HEK293 (cell line): Measurements from ENCODE around the gene KLHDC8B.

Source experiments
- CTCF ChIA-PET: fragments of 350-600 bp; formaldehyde crosslinking; extraction: SDS; loops from one replicate; lab custom pipeline; 2021; ENCODE audit warnings: antibody characterized with exemption; lab: Yijun Ruan, JAX
- POLR2A ChIA-PET: fragments of 300-600 bp; formaldehyde crosslinking; extraction: SDS; loops from one replicate; lab custom pipeline; 2020; ENCODE audit warnings: antibody characterized with exemption, inconsistent platforms; lab: Yijun Ruan, JAX
- H3K27ac ChIP-seq: fragments of 200-500 bp; sonication (Bioruptor generic); 2 replicates; pipeline ENCODE4 v1.5.1; 2014; ENCODE audit warnings: low read depth, low read length, control low read depth, inconsistent platforms; ENCODE audit errors: extremely low read depth
- H3K36me3 ChIP-seq, 2 experiments: fragments of 200-500 bp in 1 of 2; sonication (Bioruptor generic) in 1 of 2; 1 replicate in 1 of 2; 2 replicates in 1 of 2; pipeline ENCODE4 v1.5.1; 2014 to 2017; ENCODE audit warnings: inconsistent platforms in 2 of 2, low read length in 2 of 2; ENCODE audit not compliant: control insufficient read depth in 2 of 2, insufficient read depth in 1 of 2
- H3K4me1 ChIP-seq: fragments of 200-500 bp; sonication (Bioruptor generic); 2 replicates; pipeline ENCODE4 v1.5.1; 2014; ENCODE audit warnings: mild to moderate bottlenecking, low read length, inconsistent platforms; ENCODE audit not compliant: control insufficient read depth, insufficient read depth
- H3K4me3 ChIP-seq: 2 replicates; pipeline ENCODE4 v1.5.1; 2011; ENCODE audit warnings: low read depth, mild to moderate bottlenecking, control low read depth, low read length, moderate library complexity
- H3K9me3 ChIP-seq: fragments of 200-500 bp; sonication (Bioruptor generic); 2 replicates; pipeline ENCODE4 v1.5.1; 2014; ENCODE audit warnings: low read depth, low read length, inconsistent platforms; ENCODE audit not compliant: control insufficient read depth, insufficient read depth
- GLI2 ChIP-seq: fragments of 450-650 bp; formaldehyde crosslinking; IDR thresholded peaks from 2 replicates; pipeline ENCODE4; 2017; ENCODE audit warnings: missing biosample characterization, missing genetic modification characterization, low read depth, borderline replicate concordance
- GLIS1 ChIP-seq: fragments of 450-650 bp; formaldehyde crosslinking; IDR thresholded peaks from 2 replicates; pipeline ENCODE4 v1.5.1; 2016; ENCODE audit warnings: missing biosample characterization, missing genetic modification characterization
- TCF7L2 ChIP-seq: IDR thresholded peaks from 2 replicates; pipeline ENCODE4 v1.6.1; 2011; ENCODE audit warnings: low read depth, mild to moderate bottlenecking, inconsistent platforms, low read length, moderate library complexity, borderline replicate concordance
- ZBTB17 ChIP-seq: fragments of 450-650 bp; formaldehyde crosslinking; IDR thresholded peaks from 2 replicates; pipeline ENCODE4 v1.5.1; 2016; ENCODE audit warnings: missing biosample characterization, missing genetic modification characterization
- ZBTB48 ChIP-seq: fragments of 450-650 bp; formaldehyde crosslinking; IDR thresholded peaks from 2 replicates; pipeline ENCODE4 v1.5.1; 2016; ENCODE audit warnings: missing biosample characterization, missing genetic modification characterization
- ZBTB7A ChIP-seq: fragments of 450-650 bp; formaldehyde crosslinking; IDR thresholded peaks from 2 replicates; pipeline ENCODE4 v1.5.1; 2016; ENCODE audit warnings: low read depth, missing biosample characterization, missing genetic modification characterization
- ZNF23 ChIP-seq: fragments of 450-650 bp; formaldehyde crosslinking; IDR thresholded peaks from 2 replicates; pipeline ENCODE4 v1.5.1; 2016; ENCODE audit warnings: missing biosample characterization, missing genetic modification characterization, borderline replicate concordance
- ZNF391 ChIP-seq: fragments of 450-650 bp; formaldehyde crosslinking; IDR thresholded peaks from 2 replicates; pipeline ENCODE4 v1.5.1; 2016; ENCODE audit warnings: low read depth, missing biosample characterization, missing genetic modification characterization, borderline replicate concordance
- ZNF423 ChIP-seq: fragments of 450-650 bp; formaldehyde crosslinking; IDR thresholded peaks from 2 replicates; pipeline ENCODE4 v1.5.1; 2016; ENCODE audit warnings: missing biosample characterization, missing genetic modification characterization
- ZNF510 ChIP-seq: fragments of 450-650 bp; formaldehyde crosslinking; IDR thresholded peaks from 2 replicates; pipeline ENCODE4 v1.5.1; 2018; ENCODE audit warnings: mild to moderate bottlenecking, missing genetic modification characterization, missing biosample characterization; ENCODE audit not compliant: insufficient replicate concordance
- ZNF664 ChIP-seq: fragments of 450-650 bp; formaldehyde crosslinking; IDR thresholded peaks from 2 replicates; pipeline ENCODE4 v1.5.1; 2016; ENCODE audit warnings: missing biosample characterization, missing genetic modification characterization
- ZNF791 ChIP-seq: fragments of 450-650 bp; formaldehyde crosslinking; IDR thresholded peaks from 2 replicates; pipeline ENCODE4 v1.5.1; 2016; ENCODE audit warnings: missing biosample characterization, missing genetic modification characterization
- ZNF792 ChIP-seq: fragments of 450-650 bp; formaldehyde crosslinking; IDR thresholded peaks from 2 replicates; pipeline ENCODE4 v1.5.1; 2016; ENCODE audit warnings: missing biosample characterization, missing genetic modification characterization
- TF ChIP-seq, protein P1 (sequence below): fragments of 450-650 bp; formaldehyde crosslinking; IDR thresholded peaks from 2 replicates; pipeline ENCODE4 v1.5.1; 2017; ENCODE audit warnings: missing biosample characterization, missing genetic modification characterization
- TF ChIP-seq, protein P2 (sequence below): fragments of 450-650 bp; formaldehyde crosslinking; IDR thresholded peaks from 2 replicates; pipeline ENCODE4 v1.5.1; 2016; ENCODE audit warnings: missing biosample characterization, missing genetic modification characterization
- TF ChIP-seq, protein P3 (sequence below): fragments of 450-650 bp; formaldehyde crosslinking; IDR thresholded peaks from 2 replicates; pipeline ENCODE4 v1.5.1; 2016; ENCODE audit warnings: missing biosample characterization, missing genetic modification characterization
- TF ChIP-seq, protein P4 (sequence below): fragments of 450-650 bp; formaldehyde crosslinking; IDR thresholded peaks from 2 replicates; pipeline ENCODE4 v1.5.1; 2016; ENCODE audit warnings: missing biosample characterization, missing genetic modification characterization

Gene KLHDC8B

DNA sequence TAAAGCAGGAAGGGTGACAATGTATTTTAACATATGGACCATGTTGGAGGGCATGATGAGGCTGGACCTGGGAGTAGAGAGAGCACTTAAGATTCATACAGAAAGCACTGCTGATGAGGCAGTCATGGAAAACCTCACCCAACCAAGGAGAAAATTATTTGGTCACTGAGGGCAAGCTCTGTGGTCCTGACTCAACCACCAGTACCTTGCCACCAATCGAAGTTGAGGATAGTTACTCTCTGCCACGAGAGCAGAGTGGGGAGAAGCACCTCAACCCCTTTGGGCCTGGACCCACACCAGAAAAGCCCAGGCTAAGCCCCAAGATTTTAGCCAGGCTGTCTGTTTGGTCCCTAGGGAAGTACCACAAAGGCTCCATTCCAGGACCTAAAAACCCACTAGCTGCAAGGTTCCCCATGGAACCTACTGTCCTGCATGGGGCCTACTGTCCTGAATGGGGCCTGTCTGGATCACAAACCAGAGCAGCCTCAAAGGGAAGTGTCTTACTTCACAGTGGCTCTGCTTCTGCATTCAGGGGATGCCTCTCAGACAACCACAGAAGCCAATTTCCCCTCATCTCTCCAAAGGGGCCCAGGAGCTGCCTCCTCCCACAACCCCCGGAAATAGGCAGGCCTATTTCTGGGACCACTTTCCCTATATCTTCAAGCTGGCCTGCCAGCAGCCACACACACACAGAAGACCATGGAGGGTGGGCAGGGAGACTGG is 9.4 kb upstream of the KLHDC8B start:
- CTCF ChIA-PET: interaction anchor here (2.0 kb wide), 1 partner anchor 9 kb away, joined by 5 read pairs; the partner anchor contains the start of gene KLHDC8B
- TF ChIP-seq GLI2 (tag by site-specific recombination) (no peak), ZBTB7A (tag by site-specific recombination) (no peak), ZNF792 (tag by site-specific recombination) (no peak), ZBTB48 (tag by site-specific recombination) (no peak), ZNF791 (tag by site-specific recombination) (no peak), ZNF510 (tag by site-specific recombination) (no peak), ZNF391 (tag by site-specific recombination) (no peak), ZNF664 (tag by site-specific recombination) (no peak), TCF7L2 (no peak), ZBTB17 (tag by site-specific recombination) (no peak), ZNF423 (no peak), ZNF23 (tag by site-specific recombination) (no peak), GLIS1 (no peak)
- TF ChIP-seq, protein P1, sequence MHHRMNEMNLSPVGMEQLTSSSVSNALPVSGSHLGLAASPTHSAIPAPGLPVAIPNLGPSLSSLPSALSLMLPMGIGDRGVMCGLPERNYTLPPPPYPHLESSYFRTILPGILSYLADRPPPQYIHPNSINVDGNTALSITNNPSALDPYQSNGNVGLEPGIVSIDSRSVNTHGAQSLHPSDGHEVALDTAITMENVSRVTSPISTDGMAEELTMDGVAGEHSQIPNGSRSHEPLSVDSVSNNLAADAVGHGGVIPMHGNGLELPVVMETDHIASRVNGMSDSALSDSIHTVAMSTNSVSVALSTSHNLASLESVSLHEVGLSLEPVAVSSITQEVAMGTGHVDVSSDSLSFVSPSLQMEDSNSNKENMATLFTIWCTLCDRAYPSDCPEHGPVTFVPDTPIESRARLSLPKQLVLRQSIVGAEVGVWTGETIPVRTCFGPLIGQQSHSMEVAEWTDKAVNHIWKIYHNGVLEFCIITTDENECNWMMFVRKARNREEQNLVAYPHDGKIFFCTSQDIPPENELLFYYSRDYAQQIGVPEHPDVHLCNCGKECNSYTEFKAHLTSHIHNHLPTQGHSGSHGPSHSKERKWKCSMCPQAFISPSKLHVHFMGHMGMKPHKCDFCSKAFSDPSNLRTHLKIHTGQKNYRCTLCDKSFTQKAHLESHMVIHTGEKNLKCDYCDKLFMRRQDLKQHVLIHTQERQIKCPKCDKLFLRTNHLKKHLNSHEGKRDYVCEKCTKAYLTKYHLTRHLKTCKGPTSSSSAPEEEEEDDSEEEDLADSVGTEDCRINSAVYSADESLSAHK: no peak
- TF ChIP-seq, protein P2, sequence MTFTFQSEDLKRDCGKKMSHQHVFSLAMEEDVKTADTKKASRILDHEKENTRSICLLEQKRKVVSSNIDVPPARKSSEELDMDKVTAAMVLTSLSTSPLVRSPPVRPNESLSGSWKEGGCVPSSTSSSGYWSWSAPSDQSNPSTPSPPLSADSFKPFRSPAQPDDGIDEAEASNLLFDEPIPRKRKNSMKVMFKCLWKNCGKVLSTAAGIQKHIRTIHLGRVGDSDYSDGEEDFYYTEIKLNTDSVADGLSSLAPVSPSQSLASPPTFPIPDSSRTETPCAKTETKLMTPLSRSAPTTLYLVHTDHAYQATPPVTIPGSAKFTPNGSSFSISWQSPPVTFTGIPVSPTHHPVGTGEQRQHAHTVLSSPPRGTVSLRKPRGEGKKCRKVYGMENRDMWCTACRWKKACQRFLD: no peak
- TF ChIP-seq, protein P3, sequence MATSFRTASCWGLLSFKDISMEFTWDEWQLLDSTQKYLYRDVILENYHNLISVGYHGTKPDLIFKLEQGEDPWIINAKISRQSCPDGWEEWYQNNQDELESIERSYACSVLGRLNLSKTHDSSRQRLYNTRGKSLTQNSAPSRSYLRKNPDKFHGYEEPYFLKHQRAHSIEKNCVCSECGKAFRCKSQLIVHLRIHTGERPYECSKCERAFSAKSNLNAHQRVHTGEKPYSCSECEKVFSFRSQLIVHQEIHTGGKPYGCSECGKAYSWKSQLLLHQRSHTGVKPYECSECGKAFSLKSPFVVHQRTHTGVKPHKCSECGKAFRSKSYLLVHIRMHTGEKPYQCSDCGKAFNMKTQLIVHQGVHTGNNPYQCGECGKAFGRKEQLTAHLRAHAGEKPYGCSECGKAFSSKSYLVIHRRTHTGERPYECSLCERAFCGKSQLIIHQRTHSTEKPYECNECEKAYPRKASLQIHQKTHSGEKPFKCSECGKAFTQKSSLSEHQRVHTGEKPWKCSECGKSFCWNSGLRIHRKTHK (tag by site-specific recombination): no peak
- TF ChIP-seq, protein P4, sequence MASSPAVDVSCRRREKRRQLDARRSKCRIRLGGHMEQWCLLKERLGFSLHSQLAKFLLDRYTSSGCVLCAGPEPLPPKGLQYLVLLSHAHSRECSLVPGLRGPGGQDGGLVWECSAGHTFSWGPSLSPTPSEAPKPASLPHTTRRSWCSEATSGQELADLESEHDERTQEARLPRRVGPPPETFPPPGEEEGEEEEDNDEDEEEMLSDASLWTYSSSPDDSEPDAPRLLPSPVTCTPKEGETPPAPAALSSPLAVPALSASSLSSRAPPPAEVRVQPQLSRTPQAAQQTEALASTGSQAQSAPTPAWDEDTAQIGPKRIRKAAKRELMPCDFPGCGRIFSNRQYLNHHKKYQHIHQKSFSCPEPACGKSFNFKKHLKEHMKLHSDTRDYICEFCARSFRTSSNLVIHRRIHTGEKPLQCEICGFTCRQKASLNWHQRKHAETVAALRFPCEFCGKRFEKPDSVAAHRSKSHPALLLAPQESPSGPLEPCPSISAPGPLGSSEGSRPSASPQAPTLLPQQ: no peak
- Histone ChIP-seq H3K4me3 (no peak overlapping the region), H3K4me1 (no peaks in the 10 kb centered on the region), H3K27ac (no peak overlapping the region), H3K36me3 (peaks cover 0 to 41% of the 10 kb centered on the region in 2 experiments; a peak in 2 of 3 replicates), H3K9me3 (no peaks in the 10 kb centered on the region)
- POLR2A ChIA-PET: interaction anchor here (1.4 kb wide), 1 partner anchor 9 kb away, joined by 5 read pairs; the partner anchor contains the start of gene KLHDC8B
